CD4-positive, alpha-beta T cell treated with Interleukin-10 for 1 hour (primary cell): ENCODE results near the gene PTGIS.
A peak's percentile ranks its signal among the peaks of the same experiment; 100 is the strongest.

Experiments used
- DNase-seq: peaks from one replicate; pipeline ENCODE4 v3.0.0-alpha.2; 2020

The PTGIS gene

GRCh38 chr20:49519777-49520359, 48.1 kb downstream of the PTGIS start:
- DNase-seq, result no peak

GRCh38 chr20:49519212-49519712, 48.7 kb downstream of the PTGIS start:
- no peak for DNase-seq

GRCh38 chr20:49518576-49518975, 49.4 kb downstream of the PTGIS start:
- DNase-seq, result no peak

- no peak for DNase-seq
Observed at GRCh38 chr20:49517805-49518100, 50.2 kb downstream of the PTGIS start.

GRCh38 chr20:49516916-49517804, 50.8 kb downstream of the PTGIS start:
- no peak for DNase-seq

- DNase-seq, result no peak
Observed at GRCh38 chr20:49515586-49515985, 52.4 kb downstream of the PTGIS start.

GRCh38 chr20:49513517-49513916, 54.4 kb downstream of the PTGIS start:
- no peak for DNase-seq

GRCh38 chr20:49513009-49513408, 54.9 kb downstream of the PTGIS start:
- no peak for DNase-seq

- no peak for DNase-seq
Observed at GRCh38 chr20:49511788-49512525, 56.0 kb downstream of the PTGIS start.

GRCh38 chr20:49510562-49511122, 57.3 kb downstream of the PTGIS start:
- DNase-seq, result no peak

GRCh38 chr20:49508435-49509199, 59.3 kb downstream of the PTGIS start:
- peak; percentile 32 for DNase-seq

GRCh38 chr20:49507741-49508434, 60.0 kb downstream of the PTGIS start:
- DNase-seq, result no peak

GRCh38 chr20:49505518-49505917, 62.4 kb downstream of the PTGIS start:
- DNase-seq, result no peak

- DNase-seq, result no peak
Observed at GRCh38 chr20:49503176-49503575, 64.8 kb downstream of the PTGIS start.

- no peak for DNase-seq
Observed at GRCh38 chr20:49501917-49502316, 66.0 kb downstream of the PTGIS start.

GRCh38 chr20:49497398-49497669, 70.6 kb downstream of the PTGIS start:
- no peak for DNase-seq

GRCh38 chr20:49496553-49497397, 71.2 kb downstream of the PTGIS start:
- no peak for DNase-seq

GRCh38 chr20:49496043-49496442, 71.9 kb downstream of the PTGIS start:
- DNase-seq, result no peak

- no peak for DNase-seq
Observed at GRCh38 chr20:49490689-49491088, 77.2 kb downstream of the PTGIS start.

GRCh38 chr20:49489688-49490087, 78.2 kb downstream of the PTGIS start:
- no peak for DNase-seq

GRCh38 chr20:49486064-49486463, 81.9 kb downstream of the PTGIS start:
- no peak for DNase-seq
